HG03565 (cell line): ENCODE data around the gene PHF5A.

Experiments
- ATAC-seq: cut with Tn5 transposase; IDR thresholded peaks from one replicate; pipeline ENCODE4 v1.9.1; 2021; ENCODE audit warnings: mild to moderate bottlenecking, moderate library complexity; ENCODE audit not compliant: unreplicated experiment

PHF5A gene

DNA sequence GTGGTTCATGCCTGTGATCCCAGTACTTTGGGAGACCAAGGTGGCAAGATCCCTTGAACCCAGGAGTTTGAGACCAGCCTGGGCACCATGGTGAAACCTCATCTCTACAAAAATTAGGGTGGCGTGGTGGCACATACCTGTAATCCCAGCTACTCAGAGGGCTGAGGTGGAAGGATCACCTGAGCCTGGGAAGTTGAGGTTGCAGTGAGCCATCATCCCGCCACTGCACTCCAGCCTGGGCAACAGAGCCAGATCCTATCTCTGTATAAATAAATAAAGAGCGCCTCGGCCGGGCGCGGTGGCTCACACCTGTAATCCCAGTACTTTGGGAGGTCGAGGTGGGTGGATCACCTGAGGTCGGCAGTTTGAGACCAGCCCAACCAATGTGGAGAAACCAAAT, 49.8 kb downstream of the PHF5A start:
- no peak for ATAC-seq

DNA sequence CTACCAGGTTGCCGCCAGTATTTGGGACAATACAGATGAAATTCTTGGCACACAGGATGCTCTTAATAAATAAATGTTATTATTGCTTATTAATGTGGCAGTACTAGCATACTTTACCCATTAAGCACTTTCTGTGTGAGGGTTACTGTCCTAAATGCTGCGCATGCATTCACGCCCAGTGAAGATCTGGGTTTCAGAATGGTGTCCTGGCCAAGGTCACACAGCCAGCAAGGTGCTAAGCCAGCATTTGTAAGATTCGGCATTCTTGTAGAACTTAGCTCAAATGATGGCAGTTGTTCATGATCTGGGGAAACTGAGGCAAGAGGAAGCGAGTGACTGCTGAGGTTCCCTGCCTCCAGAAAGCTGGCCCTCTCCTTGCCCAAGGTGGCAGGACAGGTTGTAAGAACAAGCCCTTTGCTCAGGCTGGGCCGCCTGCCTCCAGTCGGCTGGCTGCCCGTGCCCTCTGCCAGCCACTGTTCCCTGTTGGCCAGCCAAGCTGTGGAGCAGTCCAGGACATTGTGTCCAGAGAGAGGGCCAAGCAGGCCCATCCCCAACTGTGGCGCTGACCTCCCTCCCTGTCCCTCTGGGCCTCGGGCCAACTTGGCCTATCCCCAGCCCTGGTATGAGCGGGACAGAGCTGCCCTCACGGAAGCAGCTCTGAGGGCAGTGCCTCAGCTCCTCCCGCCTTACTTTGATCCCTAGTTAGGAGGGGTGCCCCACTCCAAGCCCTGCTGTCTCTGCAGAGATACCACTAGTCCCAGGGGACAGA, 50.7 kb downstream of the PHF5A start:
- no peak for ATAC-seq

DNA sequence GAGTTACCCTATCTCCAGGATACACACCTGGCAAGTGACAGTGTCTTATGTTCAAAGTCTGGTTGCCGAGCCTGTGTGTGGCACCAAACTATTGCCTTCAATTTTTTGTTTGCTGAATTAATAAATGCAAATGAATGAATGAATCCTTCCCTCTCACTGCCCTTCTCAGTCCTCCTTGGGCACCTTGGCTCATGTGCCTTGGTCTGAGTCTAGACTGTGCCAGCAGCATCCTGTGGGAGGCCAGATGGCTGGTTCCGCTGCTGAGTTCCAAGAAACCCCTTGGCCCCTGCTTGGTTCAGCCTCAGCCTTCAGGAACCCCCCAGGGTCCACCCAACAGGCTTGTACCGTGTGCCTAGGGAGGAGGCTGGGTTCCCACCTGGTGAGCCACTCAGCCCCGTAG, 52.9 kb downstream of the PHF5A start:
- ATAC-seq: no peak

DNA sequence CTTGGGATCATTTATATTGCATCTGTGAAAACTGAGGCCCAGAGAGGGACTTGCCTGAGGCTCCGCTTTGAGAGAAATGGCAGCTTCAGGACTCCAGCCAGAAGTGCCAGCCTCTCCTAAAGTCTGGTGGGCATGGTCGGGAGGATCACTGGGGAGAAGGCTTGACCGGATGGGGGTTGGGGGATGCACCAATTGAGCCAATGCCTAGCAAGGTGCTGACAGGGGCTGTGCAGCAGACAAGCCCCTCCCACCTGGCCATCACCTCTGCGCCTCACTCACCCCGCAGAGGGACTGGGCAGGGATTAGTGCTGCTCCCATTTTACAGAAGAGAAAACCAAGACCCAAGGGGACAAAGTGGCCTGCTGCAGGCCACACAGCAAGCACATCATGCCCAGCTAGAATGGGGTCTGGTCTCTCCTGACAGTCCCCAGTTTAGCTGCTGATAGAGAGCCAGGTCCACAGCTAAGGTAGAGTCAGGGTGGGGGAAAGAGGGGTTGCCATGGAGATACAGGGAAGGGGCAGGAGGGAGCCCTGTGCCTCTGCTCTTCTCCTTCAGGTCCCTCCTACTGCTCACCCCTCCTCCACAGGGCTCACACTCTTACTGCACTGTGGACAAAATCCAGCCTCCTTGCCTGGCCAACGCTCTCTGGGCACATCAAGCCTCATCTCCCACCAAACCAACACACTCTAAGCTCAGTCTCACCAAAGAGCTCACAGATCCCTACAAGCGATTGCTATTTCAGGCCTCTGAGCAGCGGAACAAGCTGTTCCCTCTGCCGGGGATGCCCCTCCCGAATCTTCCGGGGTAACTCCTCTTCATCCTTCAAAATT, 57.3 kb downstream of the PHF5A start:
- no peak for ATAC-seq

DNA sequence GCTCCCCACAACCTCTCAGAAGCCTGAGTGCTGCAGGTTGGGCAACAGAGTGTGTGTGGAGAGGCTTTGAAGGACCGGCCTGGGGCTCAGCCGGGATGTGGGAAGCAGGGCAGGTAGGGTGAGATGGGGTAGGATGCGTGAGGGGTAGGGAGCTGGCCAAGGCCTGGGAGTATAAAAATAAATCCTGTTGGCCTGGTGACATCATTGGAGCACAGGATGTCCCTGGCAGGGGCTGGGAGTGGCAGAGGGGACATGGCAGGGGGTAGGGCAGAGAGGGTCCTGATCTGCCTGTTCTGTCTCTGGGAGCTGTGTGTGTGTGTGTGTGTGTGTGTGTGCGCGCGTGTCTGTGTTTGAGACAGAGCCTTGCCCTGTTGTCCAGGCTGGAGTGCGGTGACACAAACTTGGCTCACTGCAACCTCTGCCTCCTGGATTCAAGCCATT, 58.2 kb downstream of the PHF5A start:
- ATAC-seq: no peak
